Fibroblast of the aortic adventitia (primary cell): ENCODE data around the gene HRG. TPM values are rescaled to one million over a fixed set of nuclear protein-coding genes. Genes with fewer than 3 reads are reported as not detected.
"Not testable (repeated sequence)": the region's sequence is repeated elsewhere in the genome, so short reads cannot be mapped to it uniquely, and the experiment has no call there.

Source experiments
- DNase-seq: peaks from one replicate; pipeline ENCODE4 v3.0.0-alpha.2; 2010; ENCODE audit warnings: low read depth
- H3K4me3 ChIP-seq: 2 replicates; pipeline ENCODE4 v1.5.1; 2011; ENCODE audit warnings: low read depth, mild to moderate bottlenecking, control low read depth, low read length, moderate library complexity
- CTCF ChIP-seq: IDR thresholded peaks from 2 replicates; pipeline ENCODE4 v1.5.1; 2011; ENCODE audit warnings: mild to moderate bottlenecking, low read length, control low read depth, inconsistent platforms; ENCODE audit not compliant: insufficient read depth
- total RNA-seq: library from RNA; depleted of rRNA; stranded (reverse); fragments of >200 nt; gene quantifications from 2 replicates; pipeline ENCODE4 v1.2.3, GENCODE V29; 2012; ENCODE audit warnings: low replicate concordance

The HRG gene
- total RNA-seq, 1 donor: not detected

GRCh38 chr3:186687120-186687651 lies 21.4 kb downstream of the HRG start:
- DNase-seq: no peak
- H3K4me3 ChIP-seq: no peak overlapping the region
- TF ChIP-seq CTCF: no peak

- not testable (repeated sequence) for DNase-seq, H3K4me3 ChIP-seq
These were observed 24.5 kb downstream of the HRG start for GRCh38 chr3:186690304-186690703.

GRCh38 chr3:186691676-186692075 lies 25.9 kb downstream of the HRG start:
- H3K4me3 ChIP-seq: no peak overlapping the region
- DNase-seq: no peak
- TF ChIP-seq CTCF: no peak

- TF ChIP-seq CTCF: no peak
- DNase-seq: no peak
- H3K4me3 ChIP-seq: no peak overlapping the region
These were observed 28.0 kb downstream of the HRG start for GRCh38 chr3:186693843-186694242.

- TF ChIP-seq CTCF: no peak
- DNase-seq: no peak
- H3K4me3 ChIP-seq: no peak overlapping the region
These were observed 28.6 kb downstream of the HRG start for GRCh38 chr3:186694288-186695032.

- no peak overlapping the region for H3K4me3 ChIP-seq
- no peak for TF ChIP-seq CTCF
- no peak for DNase-seq
These were observed 30.7 kb downstream of the HRG start for GRCh38 chr3:186696522-186696921.

- DNase-seq: no peak
- TF ChIP-seq CTCF: no peak
- H3K4me3 ChIP-seq: no peak overlapping the region
These were observed 31.7 kb downstream of the HRG start for GRCh38 chr3:186697510-186697909.
